Neural progenitor cell (in vitro differentiated cells): ENCODE data around the gene NFIA. TPM values are rescaled to one million over a fixed set of nuclear protein-coding genes. Genes with fewer than 3 reads are reported as not detected.

Experiments used
- DNase-seq: peaks from one replicate; pipeline ENCODE4 v3.0.0-alpha.2; 2016; ENCODE audit warnings: low spot score
- H2AFZ ChIP-seq: fragments of 200-600 bp; sonication (generic); replicated peaks from 2 replicates; pipeline ENCODE4 v1.6.1; 2016; ENCODE audit warnings: antibody characterized with exemption
- H3F3A ChIP-seq: fragments of 200-600 bp; sonication (generic); 2 replicates; pipeline ENCODE4 v1.6.1; 2016; ENCODE audit warnings: antibody characterized with exemption, low read depth
- H3K27ac ChIP-seq: fragments of 200-600 bp; sonication (generic); 2 replicates; pipeline ENCODE4 v1.5.1; 2016; ENCODE audit warnings: mild to moderate bottlenecking
- H3K27me3 ChIP-seq: fragments of 200-600 bp; sonication (generic); 2 replicates; pipeline ENCODE4 v1.6.1; 2016; ENCODE audit warnings: mild to moderate bottlenecking, moderate library complexity
- H3K36me3 ChIP-seq: fragments of 200-600 bp; sonication (generic); 2 replicates; pipeline ENCODE4 v1.5.1; 2016
- H3K4me1 ChIP-seq: fragments of 200-600 bp; sonication (generic); 2 replicates; pipeline ENCODE4 v1.6.1; 2016; ENCODE audit warnings: mixed run types
- H3K4me2 ChIP-seq: fragments of 200-600 bp; sonication (generic); 2 replicates; pipeline ENCODE4 v1.6.1; 2016
- H3K4me3 ChIP-seq: fragments of 200-600 bp; sonication (generic); 2 replicates; pipeline ENCODE4 v1.5.1; 2016
- H3K79me2 ChIP-seq: fragments of 200-600 bp; sonication (generic); 2 replicates; pipeline ENCODE4 v1.6.1; 2016; ENCODE audit warnings: low read depth
- H3K9ac ChIP-seq: fragments of 200-600 bp; sonication (generic); 2 replicates; pipeline ENCODE4 v1.6.1; 2016
- H3K9me3 ChIP-seq: fragments of 200-600 bp; sonication (generic); 2 replicates; pipeline ENCODE4 v1.5.1; 2016; ENCODE audit warnings: low read depth
- H4K20me1 ChIP-seq: fragments of 200-600 bp; sonication (generic); 2 replicates; pipeline ENCODE4 v1.6.1; 2016; ENCODE audit warnings: low read depth
- H3K27ac Mint-ChIP-seq: 3 replicates; pipeline ENCODE4 v1.8.0; 2021; ENCODE audit warnings: mixed read lengths
- H3K27me3 Mint-ChIP-seq: 2 replicates; pipeline ENCODE4 v1.8.0; 2022; ENCODE audit warnings: low read depth, mild to moderate bottlenecking, inconsistent platforms, moderate library complexity, mixed read lengths; ENCODE audit not compliant: insufficient read depth
- H3K36me3 Mint-ChIP-seq: 3 replicates; pipeline ENCODE4 v1.8.0; 2021; ENCODE audit warnings: mixed read lengths
- H3K4me1 Mint-ChIP-seq: 3 replicates; pipeline ENCODE4 v1.8.0; 2021; ENCODE audit warnings: mixed read lengths
- H3K4me3 Mint-ChIP-seq: 3 replicates; pipeline ENCODE4 v1.8.0; 2021; ENCODE audit warnings: mild to moderate bottlenecking, moderate library complexity, mixed read lengths
- H3K9me3 Mint-ChIP-seq: 3 replicates; pipeline ENCODE4 v1.8.0; 2020; ENCODE audit warnings: mixed read lengths
- EZH2 ChIP-seq: fragments of 200-600 bp; sonication (generic); IDR thresholded peaks from 2 replicates; pipeline ENCODE4 v1.6.1; 2017; ENCODE audit warnings: antibody characterized with exemption, mild to moderate bottlenecking, moderate library complexity
- EZH2phosphoT487 ChIP-seq: fragments of 200-600 bp; sonication (generic); IDR thresholded peaks from 2 replicates; pipeline ENCODE4 v1.6.1; 2017; ENCODE audit warnings: antibody characterized with exemption
- total RNA-seq: library from RNA; depleted of rRNA; stranded (reverse); fragments of >200 nt; gene quantifications from 2 replicates; pipeline ENCODE4 v1.2.3, GENCODE V29; 2015; ENCODE audit warnings: low replicate concordance
- TF ChIP-seq, protein P1 (sequence below): fragments of 200-600 bp; sonication (generic); IDR thresholded peaks from 2 replicates; pipeline ENCODE4 v1.5.1; 2017; ENCODE audit warnings: antibody characterized with exemption, mild to moderate bottlenecking

NFIA gene
- total RNA-seq, 1 donor from 2014 or later = 5.3 TPM

DNA sequence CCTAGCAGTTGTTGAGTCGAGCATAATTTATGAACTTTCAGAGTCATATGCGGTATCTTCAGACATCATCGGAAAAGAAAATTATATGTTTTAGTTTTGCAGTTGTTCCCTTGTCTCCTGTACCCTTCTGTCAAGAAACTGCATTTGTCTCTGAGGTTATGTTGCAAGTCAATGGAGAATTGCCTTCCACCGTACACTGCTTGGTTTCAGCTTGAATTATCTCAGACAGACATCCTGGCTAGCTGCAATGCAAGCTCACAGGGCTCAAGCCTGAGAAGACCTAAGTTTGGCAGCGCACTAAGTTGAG, 156.0 kb downstream of the NFIA start:
- Histone ChIP-seq H3K4me2 (no peak overlapping the region), H3K79me2 (no peaks in the 10 kb centered on the region), H3K36me3 (no peaks in the 10 kb centered on the region), H3K27me3 (no peaks in the 10 kb centered on the region), H3K4me1 (peaks cover 11% of the 10 kb centered on the region), H3K9ac (no peak overlapping the region), H3K27ac (no peak overlapping the region), H3K4me3 (no peak overlapping the region), H3F3A (no peaks in the 10 kb centered on the region), H2AFZ (peak overlapping the region; percentile 61), H4K20me1 (no peaks in the 10 kb centered on the region), H3K9me3 (no peaks in the 10 kb centered on the region)
- H3K4me3 Mint-ChIP-seq = no peak overlapping the region
- DNase-seq = peak; percentile 26
- TF ChIP-seq EZH2phosphoT487 (no peak), EZH2 (no peak)
- TF ChIP-seq, protein P1, sequence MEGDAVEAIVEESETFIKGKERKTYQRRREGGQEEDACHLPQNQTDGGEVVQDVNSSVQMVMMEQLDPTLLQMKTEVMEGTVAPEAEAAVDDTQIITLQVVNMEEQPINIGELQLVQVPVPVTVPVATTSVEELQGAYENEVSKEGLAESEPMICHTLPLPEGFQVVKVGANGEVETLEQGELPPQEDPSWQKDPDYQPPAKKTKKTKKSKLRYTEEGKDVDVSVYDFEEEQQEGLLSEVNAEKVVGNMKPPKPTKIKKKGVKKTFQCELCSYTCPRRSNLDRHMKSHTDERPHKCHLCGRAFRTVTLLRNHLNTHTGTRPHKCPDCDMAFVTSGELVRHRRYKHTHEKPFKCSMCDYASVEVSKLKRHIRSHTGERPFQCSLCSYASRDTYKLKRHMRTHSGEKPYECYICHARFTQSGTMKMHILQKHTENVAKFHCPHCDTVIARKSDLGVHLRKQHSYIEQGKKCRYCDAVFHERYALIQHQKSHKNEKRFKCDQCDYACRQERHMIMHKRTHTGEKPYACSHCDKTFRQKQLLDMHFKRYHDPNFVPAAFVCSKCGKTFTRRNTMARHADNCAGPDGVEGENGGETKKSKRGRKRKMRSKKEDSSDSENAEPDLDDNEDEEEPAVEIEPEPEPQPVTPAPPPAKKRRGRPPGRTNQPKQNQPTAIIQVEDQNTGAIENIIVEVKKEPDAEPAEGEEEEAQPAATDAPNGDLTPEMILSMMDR = no peak
- H3K27me3 Mint-ChIP-seq = peaks cover 2% of the 10 kb centered on the region
- H3K9me3 Mint-ChIP-seq = no peaks in the 10 kb centered on the region
- peaks cover 3% of the 10 kb centered on the region for H3K36me3 Mint-ChIP-seq
- H3K4me1 Mint-ChIP-seq = peaks cover 9% of the 10 kb centered on the region
- no peak overlapping the region for H3K27ac Mint-ChIP-seq

DNA sequence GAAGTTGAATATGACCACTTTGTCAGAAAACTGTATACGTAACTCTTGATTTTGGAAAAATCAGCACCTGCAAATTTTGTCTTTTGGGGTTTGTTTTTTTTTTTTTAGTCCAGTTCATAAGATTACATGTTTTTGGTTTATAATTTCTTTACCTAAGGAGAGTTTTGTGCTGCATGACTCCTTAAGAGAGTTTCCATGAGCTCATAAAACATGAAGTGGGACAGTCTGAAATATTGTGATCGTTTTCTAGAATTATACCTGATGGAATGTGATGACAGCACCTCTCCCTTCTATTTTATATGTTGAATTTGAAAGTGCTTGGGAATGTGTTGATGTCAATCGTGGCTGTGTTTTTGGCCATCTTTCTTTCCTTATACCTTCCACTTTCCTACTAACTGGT, 158.5 kb downstream of the NFIA start:
- no peaks in the 10 kb centered on the region for H3K79me2 ChIP-seq
- H3K27ac Mint-ChIP-seq = no peak overlapping the region
- peaks cover 3% of the 10 kb centered on the region for H3K9me3 Mint-ChIP-seq
- H3K27me3 Mint-ChIP-seq = peaks cover 2% of the 10 kb centered on the region
- no peaks in the 10 kb centered on the region for H3F3A ChIP-seq
- no peak overlapping the region for H3K4me3 Mint-ChIP-seq
- no peaks in the 10 kb centered on the region for H3K36me3 ChIP-seq
- H3K27ac ChIP-seq = no peak overlapping the region
- no peak for DNase-seq
- H4K20me1 ChIP-seq = no peaks in the 10 kb centered on the region
- H2AFZ ChIP-seq = peak overlapping the region; percentile 67
- TF ChIP-seq EZH2 = no peak
- no peak for TF ChIP-seq EZH2phosphoT487
- TF ChIP-seq, protein P1 = no peak
- H3K4me2 ChIP-seq = no peak overlapping the region
- no peak overlapping the region for H3K9ac ChIP-seq
- peaks cover 3% of the 10 kb centered on the region for H3K9me3 ChIP-seq
- H3K27me3 ChIP-seq = no peaks in the 10 kb centered on the region
- no peak overlapping the region for H3K4me3 ChIP-seq
- H3K4me1 Mint-ChIP-seq = peaks cover 6% of the 10 kb centered on the region
- no peaks in the 10 kb centered on the region for H3K36me3 Mint-ChIP-seq
- H3K4me1 ChIP-seq = peaks cover 11% of the 10 kb centered on the region

DNA sequence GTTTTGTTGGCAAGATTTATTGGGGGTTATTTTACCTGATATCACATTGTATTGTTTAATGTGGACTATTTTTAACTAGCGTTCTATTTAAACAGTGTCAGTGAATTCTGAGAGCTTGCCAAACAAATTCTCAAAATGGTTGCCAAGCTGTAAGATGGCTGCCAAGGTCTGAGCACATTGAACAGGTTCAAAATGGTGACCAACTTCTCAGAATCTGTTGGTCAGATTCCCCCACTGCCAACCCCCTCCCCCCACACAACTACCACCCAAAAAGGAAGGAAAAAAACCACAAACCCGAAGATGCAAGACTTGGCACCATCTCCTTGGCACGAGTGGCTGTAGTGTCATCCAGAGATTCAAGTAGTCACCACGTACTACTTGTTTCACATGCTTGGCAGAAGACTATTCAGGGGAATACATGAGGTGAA, 159.1 kb downstream of the NFIA start:
- H3K4me1 ChIP-seq = peaks cover 11% of the 10 kb centered on the region
- no peaks in the 10 kb centered on the region for H3K79me2 ChIP-seq
- no peak for DNase-seq
- Mint-ChIP-seq H3K36me3 (no peaks in the 10 kb centered on the region), H3K27me3 (peaks cover 2% of the 10 kb centered on the region), H3K4me3 (no peak overlapping the region), H3K9me3 (peaks cover 3% of the 10 kb centered on the region), H3K4me1 (peaks cover 6% of the 10 kb centered on the region), H3K27ac (no peak overlapping the region)
- no peaks in the 10 kb centered on the region for H3K27me3 ChIP-seq
- no peaks in the 10 kb centered on the region for H3K36me3 ChIP-seq
- H4K20me1 ChIP-seq = no peaks in the 10 kb centered on the region
- H3K4me3 ChIP-seq = no peak overlapping the region
- peaks cover 3% of the 10 kb centered on the region for H3K9me3 ChIP-seq
- no peak overlapping the region for H3K27ac ChIP-seq
- H2AFZ ChIP-seq = peak overlapping the region; percentile 67
- H3F3A ChIP-seq = no peaks in the 10 kb centered on the region
- no peak overlapping the region for H3K4me2 ChIP-seq
- TF ChIP-seq EZH2 = no peak
- TF ChIP-seq, protein P1 = no peak
- no peak for TF ChIP-seq EZH2phosphoT487
- no peak overlapping the region for H3K9ac ChIP-seq

DNA sequence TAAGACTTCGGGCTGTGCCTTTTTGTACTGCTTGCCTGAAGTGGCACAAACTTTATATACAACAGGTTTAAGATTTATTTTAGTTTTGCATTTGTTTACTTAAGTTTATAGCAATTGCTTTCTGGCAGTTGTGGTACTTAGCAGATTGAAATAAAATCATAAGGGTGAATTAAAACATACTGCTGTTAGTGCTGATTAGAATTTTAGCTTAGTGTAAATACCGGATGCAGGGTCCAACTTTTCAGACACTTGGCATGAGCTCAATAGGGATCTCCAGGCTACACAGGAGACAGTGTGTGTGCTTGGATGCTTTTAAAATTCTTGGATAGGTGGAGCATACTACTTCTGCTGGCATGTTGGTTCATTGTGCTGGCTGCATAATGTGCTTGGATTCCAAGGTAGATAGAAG, 159.6 kb downstream of the NFIA start:
- H3K36me3 Mint-ChIP-seq = no peaks in the 10 kb centered on the region
- Histone ChIP-seq H4K20me1 (no peaks in the 10 kb centered on the region), H3K9ac (no peak overlapping the region), H2AFZ (no peak overlapping the region), H3K27me3 (no peaks in the 10 kb centered on the region), H3K36me3 (no peaks in the 10 kb centered on the region), H3K4me2 (no peak overlapping the region), H3F3A (no peaks in the 10 kb centered on the region), H3K9me3 (peaks cover 3% of the 10 kb centered on the region), H3K79me2 (no peaks in the 10 kb centered on the region), H3K4me1 (peaks cover 11% of the 10 kb centered on the region), H3K4me3 (no peak overlapping the region), H3K27ac (no peak overlapping the region)
- H3K4me1 Mint-ChIP-seq = peaks cover 6% of the 10 kb centered on the region
- H3K9me3 Mint-ChIP-seq = peaks cover 3% of the 10 kb centered on the region
- DNase-seq = no peak
- H3K27ac Mint-ChIP-seq = no peak overlapping the region
- no peak overlapping the region for H3K4me3 Mint-ChIP-seq
- peaks cover 2% of the 10 kb centered on the region for H3K27me3 Mint-ChIP-seq
- TF ChIP-seq EZH2phosphoT487 = no peak
- TF ChIP-seq, protein P1 = no peak
- no peak for TF ChIP-seq EZH2
